GM20431 (cell line): ENCODE results near the gene HAPSTR1.

Experiments used
- in situ Hi-C: fragments of 300-500 bp; cut with MseI, MboI; formaldehyde crosslinking; loops from one replicate; pipeline ENCODE4 v1.15.0; 2020; ENCODE audit warnings: low sequenced_read_pairs; ENCODE audit not compliant: unreplicated experiment

The HAPSTR1 gene

GRCh38 chr16:9118170-9118569 is 26.7 kb downstream of the HAPSTR1 start:
- in situ Hi-C loops, result no loop called here

GRCh38 chr16:9119795-9120194 is 28.4 kb downstream of the HAPSTR1 start:
- in situ Hi-C loops, result no loop called here

DNA sequence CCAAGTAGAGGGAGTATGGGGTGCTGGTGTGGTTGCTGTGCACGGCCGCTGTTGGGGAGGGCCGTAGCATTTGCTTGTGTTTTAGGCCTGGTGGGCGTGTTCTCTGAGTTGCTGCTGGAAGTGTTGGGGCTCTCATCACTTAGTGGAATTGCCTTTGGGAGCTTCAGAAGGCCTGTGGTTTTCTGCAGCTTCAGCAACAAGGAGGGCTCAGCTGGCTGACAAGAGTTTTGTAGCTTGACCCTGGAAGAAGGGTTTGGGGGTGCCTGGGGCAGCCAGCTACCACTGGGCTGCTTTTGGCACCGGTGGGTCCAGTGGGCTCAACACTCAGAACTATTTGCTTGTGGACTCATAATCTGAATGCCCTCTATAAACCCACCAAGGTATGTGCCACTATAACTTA is 30.9 kb downstream of the HAPSTR1 start:
- in situ Hi-C loops, result no loop called here

DNA sequence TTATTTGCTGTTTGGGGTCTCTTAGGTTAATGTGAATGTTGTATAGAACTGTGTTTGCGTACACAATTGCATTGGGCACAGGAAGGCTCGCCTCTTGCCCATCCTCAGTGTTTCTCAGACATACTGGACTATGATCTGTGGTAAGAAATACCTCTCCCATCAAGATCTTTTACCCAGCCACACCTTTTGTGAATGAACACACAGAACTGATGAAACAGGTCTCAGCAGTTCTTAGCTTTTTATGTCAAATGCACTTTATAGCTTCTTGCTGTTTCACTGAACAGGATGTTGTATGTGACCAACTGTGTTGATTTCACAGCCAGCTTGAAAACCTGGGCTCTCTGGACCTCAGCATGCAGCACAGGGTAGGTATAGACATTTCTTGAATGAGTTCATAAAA is 31.5 kb downstream of the HAPSTR1 start:
- in situ Hi-C loops, result no loop called here

DNA sequence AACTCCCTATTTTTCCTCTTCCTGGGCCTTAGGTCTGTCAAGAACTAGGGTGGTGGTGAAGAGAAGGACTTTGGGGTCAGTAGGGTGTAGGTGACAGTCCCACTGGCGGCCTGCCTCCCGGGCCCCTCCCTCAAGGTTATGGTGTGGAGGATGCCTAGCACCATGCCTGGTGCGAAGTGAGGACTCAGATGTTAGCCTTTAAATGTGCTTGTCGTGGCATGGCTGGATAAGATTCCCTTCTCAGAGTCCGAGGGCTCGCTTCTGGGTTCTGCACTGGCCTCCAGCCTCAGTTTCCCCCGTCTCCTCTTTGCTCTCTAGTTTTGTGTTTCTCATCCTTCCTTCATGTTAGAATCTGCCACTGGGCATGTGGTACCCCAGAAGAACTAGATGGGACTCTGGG is 32.0 kb downstream of the HAPSTR1 start:
- in situ Hi-C loops, result no loop called here

DNA sequence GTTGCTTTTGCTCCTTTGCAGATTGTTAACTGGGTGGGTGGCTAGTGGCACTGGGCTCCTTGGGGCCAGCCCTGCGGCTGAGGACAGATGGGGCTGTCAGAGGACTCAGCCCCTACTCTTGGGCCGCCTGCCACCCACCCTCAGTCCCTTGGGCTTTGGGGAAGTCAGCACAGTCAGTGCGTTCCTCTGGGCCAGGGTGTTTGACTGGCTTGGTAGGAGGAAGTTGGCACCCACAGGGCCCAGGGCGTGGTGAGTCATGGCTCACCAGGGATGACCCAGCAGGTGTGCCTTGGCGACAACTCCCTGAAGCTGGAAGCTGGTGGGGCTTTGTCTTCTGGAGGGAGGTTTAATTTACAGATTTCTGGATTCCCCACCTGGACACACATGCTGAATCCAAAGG is 32.4 kb downstream of the HAPSTR1 start:
- in situ Hi-C loops, result no loop called here

GRCh38 chr16:9124444-9124843 is 33.0 kb downstream of the HAPSTR1 start:
- in situ Hi-C loops, result no loop called here

DNA sequence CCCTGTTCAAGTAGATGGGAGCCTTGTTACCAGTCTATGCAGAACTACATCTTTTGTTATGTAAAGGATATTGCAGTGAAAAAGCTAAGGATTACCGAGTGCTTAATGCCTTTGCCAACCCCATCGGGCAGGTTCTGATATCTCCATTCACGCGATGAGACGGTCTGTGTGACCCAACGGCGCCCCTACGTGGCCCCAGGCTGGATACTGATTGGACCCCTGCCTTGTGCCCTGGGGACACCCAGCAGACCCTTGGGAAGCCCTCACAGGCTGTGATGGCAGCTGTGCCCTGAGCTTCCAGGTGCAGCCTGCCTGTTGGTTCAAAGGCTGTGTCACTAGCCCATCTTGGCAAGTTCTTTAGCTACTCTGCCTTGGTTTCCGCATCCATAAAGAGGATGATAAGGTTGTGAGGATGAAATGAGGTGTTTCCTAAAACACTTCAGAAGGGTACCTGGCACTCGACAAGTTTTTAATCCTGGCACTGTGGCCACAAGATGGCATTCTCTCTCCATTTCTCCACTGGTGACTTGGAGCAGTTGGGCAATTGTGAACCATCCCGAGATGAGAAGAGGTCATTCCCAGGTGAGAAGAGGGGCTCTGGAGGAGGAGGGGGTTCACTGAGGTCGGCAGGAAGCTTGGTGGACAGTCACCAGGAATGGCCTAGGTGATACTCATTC is 33.6 kb downstream of the HAPSTR1 start:
- in situ Hi-C loops, result loop anchor here (25.0 kb wide), 1 partner anchor 488 kb away; no protein-coding TSS in a partner anchor

GRCh38 chr16:9125658-9126505 is 34.4 kb downstream of the HAPSTR1 start:
- in situ Hi-C loops, result loop anchor here (25.0 kb wide), 1 partner anchor 489 kb away; no protein-coding TSS in a partner anchor

DNA sequence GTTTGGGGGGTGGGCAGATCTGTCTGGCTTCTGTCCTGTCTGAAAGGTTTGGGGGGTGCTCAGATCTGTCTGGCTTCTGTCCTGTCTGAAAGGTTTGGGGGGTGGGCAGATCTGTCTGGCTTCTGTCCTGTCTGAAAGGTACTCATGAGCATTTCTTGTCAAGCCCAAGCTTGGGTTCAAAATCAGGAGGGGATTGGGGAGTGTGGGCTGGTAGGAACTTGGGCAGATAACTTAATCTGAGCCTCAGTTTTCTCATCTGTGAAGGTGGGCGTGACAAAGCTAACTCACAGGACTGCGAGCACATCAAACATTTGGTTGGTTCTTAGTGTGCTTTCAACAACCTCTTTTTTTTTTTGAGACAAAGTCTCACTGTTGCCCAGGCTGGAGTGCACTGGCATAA is 35.2 kb downstream of the HAPSTR1 start:
- in situ Hi-C loops, result loop anchor here (25.0 kb wide), 1 partner anchor 489 kb away; no protein-coding TSS in a partner anchor

DNA sequence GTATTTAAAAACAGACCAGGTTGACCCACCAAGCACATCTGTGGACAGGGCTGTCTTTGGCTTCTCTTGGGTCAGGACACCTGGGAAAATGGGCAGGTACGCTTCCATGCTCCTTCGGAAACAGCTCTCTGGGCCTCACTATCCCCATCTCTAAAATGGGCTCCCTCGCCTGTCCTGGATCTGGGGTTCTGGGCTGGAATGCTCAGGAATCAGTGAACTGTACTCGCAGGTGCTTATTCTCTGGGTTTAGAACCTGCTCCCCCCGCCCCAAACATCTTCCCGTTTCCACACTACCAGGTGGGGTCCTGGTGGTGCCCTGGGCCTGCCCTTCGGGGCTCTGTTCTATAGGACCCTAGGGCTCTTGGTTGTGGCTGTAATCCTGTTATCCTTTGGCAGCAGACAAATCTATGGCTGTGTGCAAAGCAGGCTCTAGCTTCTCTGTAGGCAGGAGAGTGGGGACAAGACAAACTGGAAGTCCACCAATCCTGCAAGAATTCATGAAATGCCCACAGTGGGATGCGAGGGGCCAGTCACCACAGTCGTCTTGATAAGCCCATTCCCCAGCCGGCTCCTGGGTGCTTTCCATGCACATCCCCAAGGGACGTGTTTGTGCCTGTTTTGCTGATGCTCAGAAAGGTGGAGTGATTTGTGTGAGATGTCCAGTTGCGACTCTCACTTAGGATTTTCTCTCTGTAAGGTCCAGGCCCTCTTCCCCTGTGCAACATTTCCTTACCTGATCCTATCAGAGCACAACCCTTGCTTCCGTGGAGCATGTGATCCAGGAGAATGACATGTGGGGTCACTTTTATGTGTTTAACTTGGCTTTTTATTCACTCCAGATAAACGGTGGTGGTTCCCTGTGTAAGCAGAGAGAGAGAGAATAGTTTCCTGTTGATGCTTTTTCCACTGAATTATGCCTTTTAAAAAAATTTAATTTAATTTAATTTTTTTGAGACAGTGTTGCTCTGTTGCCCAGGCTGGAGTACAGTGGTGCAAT is 37.2 kb downstream of the HAPSTR1 start:
- in situ Hi-C loops, result loop anchor here (25.0 kb wide), 1 partner anchor 491 kb away; no protein-coding TSS in a partner anchor

- in situ Hi-C loops, result loop anchor here (25.0 kb wide), 1 partner anchor 497 kb away; no protein-coding TSS in a partner anchor
Measured at GRCh38 chr16:9134306-9134705, 42.9 kb downstream of the HAPSTR1 start.

DNA sequence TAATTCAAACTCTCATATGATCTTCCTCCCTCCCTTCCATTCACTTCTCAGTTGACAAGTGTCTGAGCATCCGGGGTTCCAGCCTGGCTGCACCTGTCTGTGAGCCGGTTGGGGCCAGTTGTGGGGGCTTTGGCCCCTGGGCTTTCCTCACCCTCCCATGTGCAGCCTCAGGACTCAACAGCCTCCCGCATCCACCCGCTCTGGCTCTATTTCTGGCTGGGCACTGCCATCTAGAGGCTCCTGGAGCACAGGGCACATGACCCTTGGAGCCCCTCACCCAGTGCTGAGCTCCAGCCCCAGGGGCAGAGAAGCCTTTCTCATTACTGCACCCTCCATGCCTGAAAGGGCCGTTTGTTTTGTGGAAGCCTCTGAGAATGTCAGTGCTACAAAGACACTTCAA is 43.3 kb downstream of the HAPSTR1 start:
- in situ Hi-C loops, result loop anchor here (25.0 kb wide), 1 partner anchor 497 kb away; no protein-coding TSS in a partner anchor

GRCh38 chr16:9135797-9136196 is 44.4 kb downstream of the HAPSTR1 start:
- in situ Hi-C loops, result loop anchor here (25.0 kb wide), 1 partner anchor 498 kb away; no protein-coding TSS in a partner anchor

- in situ Hi-C loops, result loop anchor here (25.0 kb wide), 1 partner anchor 499 kb away; no protein-coding TSS in a partner anchor
Measured at GRCh38 chr16:9136596-9136995, 45.2 kb downstream of the HAPSTR1 start.

DNA sequence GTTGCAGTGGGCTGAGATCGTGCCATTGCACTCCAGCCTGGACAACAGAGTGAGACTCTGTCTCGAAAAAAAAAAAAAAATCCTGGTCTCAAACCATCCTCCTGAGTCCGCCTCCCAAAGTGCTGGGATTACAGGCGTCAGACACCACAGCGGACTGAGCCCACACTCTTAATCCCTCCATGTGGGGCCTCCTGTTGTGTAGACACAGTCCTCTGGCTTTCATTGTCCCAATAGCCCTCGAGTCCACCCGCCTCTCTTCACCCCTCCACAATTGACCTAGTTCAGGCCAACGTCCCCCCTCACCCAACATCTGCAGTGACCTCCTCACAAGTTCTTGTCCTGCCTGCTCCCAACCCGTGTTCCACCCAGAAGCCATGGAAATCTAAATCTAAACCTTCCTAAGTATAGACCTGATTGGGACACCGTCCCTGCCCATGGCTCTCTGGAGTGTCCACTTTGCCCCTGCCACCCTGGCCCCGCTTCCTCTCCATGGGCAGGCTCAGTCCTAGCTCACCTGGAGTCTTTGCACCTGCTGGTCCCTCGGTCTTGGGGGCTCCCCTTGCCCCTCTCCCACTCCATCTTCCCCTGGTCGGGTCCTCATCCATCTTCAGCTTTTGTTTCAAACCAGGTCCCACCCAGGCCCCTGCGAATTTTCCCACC is 46.7 kb downstream of the HAPSTR1 start:
- in situ Hi-C loops, result loop anchor here (25.0 kb wide), 1 partner anchor 501 kb away; no protein-coding TSS in a partner anchor

- in situ Hi-C loops, result loop anchor here (25.0 kb wide), 1 partner anchor 502 kb away; no protein-coding TSS in a partner anchor
Measured at GRCh38 chr16:9138731-9139501, 47.5 kb downstream of the HAPSTR1 start.

GRCh38 chr16:9139965-9140364 is 48.5 kb downstream of the HAPSTR1 start:
- in situ Hi-C loops, result loop anchor here (25.0 kb wide), 1 partner anchor 503 kb away; no protein-coding TSS in a partner anchor
